A549 (cell line): Measurements from ENCODE around the gene ZCCHC24. TPM values are rescaled to one million over a fixed set of nuclear protein-coding genes. Genes with fewer than 3 reads are reported as not detected.

ENCODE experiments used
- ATAC-seq, 2 experiments: fragments of 200-7000 bp in 1 of 2; fragments of >200 bp in 1 of 2; cut with Nextera tagmentation in 1 of 2; cut with Tn5 transposase in 1 of 2; 3 replicates each; pipeline versions ENCODE4 v1.8.0 to v1.9.1; 2018 to 2020; ENCODE audit warnings: mild to moderate bottlenecking in 1 of 2, moderate library complexity in 1 of 2
- CTCF ChIA-PET: fragments of 300-600 bp; sonication (Branson Sonifier 250); formaldehyde crosslinking; extraction: SDS; loops from one replicate; lab custom pipeline; 2021; ENCODE audit warnings: antibody characterized with exemption, inconsistent platforms; lab: Yijun Ruan, JAX
- POLR2A ChIA-PET: fragments of 350-600 bp; formaldehyde crosslinking; extraction: SDS; loops from one replicate; lab custom pipeline; 2021; ENCODE audit warnings: antibody characterized with exemption, inconsistent platforms; lab: Yijun Ruan, JAX
- DNase-seq, 2 experiments: peaks; one replicate each; pipeline versions ENCODE4 v3.0.0 to v3.0.0-alpha.2; 2011 to 2016; ENCODE audit warnings: low read depth in 1 of 2, low spot score in 1 of 2
- FAIRE-seq: peaks from 2 replicates; lab custom pipeline; 2011; peaks lifted over from hg19 to GRCh38; lab: Jason Lieb, UNC
- H3K27ac ChIP-seq, 2 experiments: fragments of >200 bp; sonication (Bioruptor Twin); formaldehyde crosslinking; 3 replicates each; pipeline ENCODE4 v1.5.1; 2016 to 2017
- H3K4me1 ChIP-seq: fragments of >200 bp; sonication (Bioruptor Twin); formaldehyde crosslinking; 3 replicates; pipeline ENCODE4 v1.6.1; 2016
- H3K4me2 ChIP-seq: fragments of >200 bp; sonication (Bioruptor Twin); formaldehyde crosslinking; 3 replicates; pipeline ENCODE4 v1.6.1; 2016
- H3K4me3 ChIP-seq: fragments of >200 bp; sonication (Bioruptor Twin); formaldehyde crosslinking; 3 replicates; pipeline ENCODE4 v1.5.1; 2016
- H3K9me3 ChIP-seq: fragments of >200 bp; sonication (Bioruptor Twin); formaldehyde crosslinking; 3 replicates; pipeline ENCODE4 v1.6.1; 2016
- BHLHE40 ChIP-seq: IDR thresholded peaks from 2 replicates; pipeline ENCODE4 v1.6.1; 2012; ENCODE audit warnings: low read depth, low read length, inconsistent platforms
- CHD2 ChIP-seq: fragments of 150-350 bp; IDR thresholded peaks from 2 replicates; pipeline ENCODE4 v1.6.1; 2014; ENCODE audit warnings: low read length; ENCODE audit not compliant: partially characterized antibody
- CHD4 ChIP-seq: fragments of 200-600 bp; sonication (generic); IDR thresholded peaks from 2 replicates; pipeline ENCODE4 v1.6.1; 2016; ENCODE audit warnings: antibody characterized with exemption, mild to moderate bottlenecking, borderline replicate concordance
- EHF ChIP-seq: fragments of 250-450 bp; sonication (Bioruptor Pico); IDR thresholded peaks from 2 replicates; pipeline ENCODE4 v1.5.0; 2020; ENCODE audit warnings: mild to moderate bottlenecking
- GATA3 ChIP-seq: IDR thresholded peaks from 2 replicates; pipeline ENCODE4 v1.6.1; 2012; ENCODE audit warnings: borderline replicate concordance
- HEYL ChIP-seq: fragments of 250-450 bp; sonication (Bioruptor Pico); IDR thresholded peaks from 2 replicates; pipeline ENCODE4 v1.8.0; 2021; ENCODE audit warnings: mild to moderate bottlenecking, moderate library complexity
- HOXA7 ChIP-seq: fragments of 250-450 bp; sonication (Bioruptor Pico); IDR thresholded peaks from 2 replicates; pipeline ENCODE4 v1.5.0; 2020; ENCODE audit warnings: mild to moderate bottlenecking, moderate library complexity
- MAFK ChIP-seq: fragments of 450-650 bp; IDR thresholded peaks from 2 replicates; pipeline ENCODE4 v1.6.1; 2014; ENCODE audit not compliant: partially characterized antibody
- PHF8 ChIP-seq: fragments of 200-600 bp; sonication (generic); IDR thresholded peaks from 2 replicates; pipeline ENCODE4 v1.6.1; 2016; ENCODE audit warnings: low read depth, mild to moderate bottlenecking, antibody characterized with exemption, moderate library complexity, borderline replicate concordance
- POLR2AphosphoS2 ChIP-seq: conservative IDR thresholded peaks from 2 replicates; pipeline ENCODE4 v1.6.1; 2012; ENCODE audit warnings: low read length, improper control_type of control experiment, inconsistent platforms
- TP53 ChIP-seq: fragments of 250-450 bp; sonication (Bioruptor Pico); IDR thresholded peaks from 2 replicates; pipeline ENCODE4 v1.5.0; 2021; ENCODE audit warnings: mild to moderate bottlenecking, moderate library complexity
- ZNF302 ChIP-seq: fragments of 250-450 bp; sonication (Bioruptor Pico); IDR thresholded peaks from 2 replicates; pipeline ENCODE4 v1.9.0; 2021; ENCODE audit warnings: inconsistent platforms, mild to moderate bottlenecking, moderate library complexity
- WGBS: methylation state at CpG from one replicate; pipeline ENCODE4 v1.1.6; 2017; ENCODE audit errors: missing lambda C conversion rate; 5-methylcytosine and 5-hydroxymethylcytosine counted together
- polyA plus RNA-seq, 4 experiments: library from polyadenylated mRNA; depleted of rRNA in 3 of 4; stranded (reverse); fragments of >200 nt; fragmentation: RNase III in 1 of 4; extraction: RNeasy Plus Mini Kit Qiagen cat#74134 plus additional on column Dnase treatment in 1 of 4; gene quantifications; 2 replicates in 3 of 4; 3 replicates in 1 of 4; pipeline ENCODE4 v1.2.3, GENCODE V29; 2011 to 2017
- TF ChIP-seq, protein P1 (sequence below): fragments of 450-650 bp; IDR thresholded peaks from 2 replicates; pipeline ENCODE4 v1.6.1; 2014; ENCODE audit warnings: antibody characterized with exemption
- TF ChIP-seq, protein P2 (sequence below): fragments of 250-450 bp; sonication (Bioruptor Pico); IDR thresholded peaks from 2 replicates; pipeline ENCODE4 v1.5.0; 2021; ENCODE audit warnings: mild to moderate bottlenecking, moderate library complexity, borderline replicate concordance
- TF ChIP-seq, protein P3 (sequence below): IDR thresholded peaks from 2 replicates; pipeline ENCODE4 v1.6.1; 2012

The ZCCHC24 gene
- polyA plus RNA-seq, 2 of the 4 experiments (the other 2 are of a cell fraction) = 2.4 to 4.2 TPM

DNA sequence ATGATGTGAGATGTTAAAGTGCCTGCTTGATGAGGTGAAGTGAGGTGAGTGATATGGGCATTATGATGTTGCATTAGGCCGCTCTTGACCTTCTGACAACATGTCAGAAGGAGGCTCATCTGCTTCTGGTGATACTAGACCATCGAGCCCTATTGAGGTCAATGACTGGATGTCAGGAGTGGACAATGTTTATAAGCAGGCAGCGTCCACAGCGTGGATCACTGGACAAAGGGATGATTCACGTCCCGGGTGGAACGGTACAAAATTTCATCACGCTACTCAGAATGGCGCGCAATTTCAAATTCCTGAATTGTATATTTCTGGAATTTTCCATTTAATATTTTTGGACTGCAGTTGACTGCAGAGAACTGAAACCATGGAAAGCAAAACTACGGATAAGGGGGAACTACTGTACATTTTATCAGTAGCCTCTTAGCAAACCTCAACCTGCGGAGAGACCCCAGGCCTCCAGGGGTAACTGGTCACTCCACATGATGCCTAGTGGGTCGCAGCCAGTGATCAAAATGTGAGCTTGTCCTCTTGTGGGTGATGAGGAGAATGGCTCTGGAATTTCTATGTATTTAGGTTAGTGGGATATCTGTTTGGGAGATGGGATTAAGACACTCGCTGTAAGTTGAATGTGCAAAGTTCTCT lies 5.7 kb upstream of the ZCCHC24 start:
- Histone ChIP-seq H3K4me3 (no peak overlapping the region), H3K9me3 (no peaks in the 10 kb centered on the region), H3K4me1 (peaks cover 9% of the 10 kb centered on the region)
- ATAC-seq = no peak
- 89% methylated on average over 14 of the region's 14 CpGs for WGBS
- DNase-seq = no peak
- TF ChIP-seq CHD4 = no peak
- TF ChIP-seq, protein P1, sequence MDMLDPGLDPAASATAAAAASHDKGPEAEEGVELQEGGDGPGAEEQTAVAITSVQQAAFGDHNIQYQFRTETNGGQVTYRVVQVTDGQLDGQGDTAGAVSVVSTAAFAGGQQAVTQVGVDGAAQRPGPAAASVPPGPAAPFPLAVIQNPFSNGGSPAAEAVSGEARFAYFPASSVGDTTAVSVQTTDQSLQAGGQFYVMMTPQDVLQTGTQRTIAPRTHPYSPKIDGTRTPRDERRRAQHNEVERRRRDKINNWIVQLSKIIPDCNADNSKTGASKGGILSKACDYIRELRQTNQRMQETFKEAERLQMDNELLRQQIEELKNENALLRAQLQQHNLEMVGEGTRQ = no peak
- TF ChIP-seq PHF8 = no peak
- TF ChIP-seq, all 56 proteins: peak for 0
- ChIA-PET POLR2A (no interaction called here), CTCF (interaction anchor here (1.7 kb wide), 1 partner anchor 17 kb away, joined by 5 read pairs; no protein-coding TSS in a partner anchor)
- FAIRE-seq = no peak
- no peak overlapping the region for H3K4me2 ChIP-seq
- H3K27ac ChIP-seq = no peak overlapping the region

DNA sequence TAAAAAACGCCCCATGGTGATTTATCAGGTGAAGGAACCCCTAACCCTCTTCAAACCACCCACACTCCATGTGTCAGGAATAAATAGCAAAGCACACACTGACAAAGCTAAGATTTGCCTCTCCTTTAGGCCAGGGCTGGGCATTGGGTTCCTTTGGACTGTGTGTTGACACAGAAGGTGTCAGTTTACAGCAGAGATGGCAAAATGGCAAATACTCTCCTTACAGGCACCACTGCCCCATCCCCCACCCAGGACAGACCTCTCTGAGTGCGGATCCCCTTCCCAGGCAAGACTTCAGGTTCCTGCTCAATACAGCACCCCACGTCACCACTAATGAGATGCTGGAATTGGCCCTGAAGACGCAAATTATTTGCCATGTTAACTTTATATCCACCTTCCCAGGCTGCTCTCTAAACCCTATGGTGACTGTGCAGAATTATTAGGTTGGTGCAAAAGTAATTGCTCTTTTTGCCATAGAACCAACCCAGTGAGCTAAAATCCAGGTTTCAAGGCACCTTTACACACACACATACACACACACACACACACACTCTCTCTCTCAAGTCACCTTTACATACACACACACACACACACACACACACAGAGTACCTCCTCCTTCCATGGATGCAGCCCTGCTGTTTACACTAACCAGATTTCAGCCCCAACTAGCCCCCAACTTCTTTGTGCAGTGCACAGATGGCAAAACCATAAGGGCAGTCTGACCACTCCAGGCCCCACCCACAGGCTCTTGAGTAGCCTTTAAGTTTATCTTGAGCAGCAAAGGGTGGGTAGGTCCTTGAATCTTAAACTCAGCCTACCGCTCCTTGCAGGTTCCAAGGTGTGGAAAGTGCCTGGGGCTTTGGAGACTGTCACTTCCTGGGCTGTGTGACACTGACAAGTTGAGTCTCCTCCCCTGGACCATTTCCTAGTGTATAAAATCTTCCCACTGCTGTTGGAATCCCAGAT lies 4.0 kb upstream of the ZCCHC24 start:
- no peaks in the 10 kb centered on the region for H3K9me3 ChIP-seq
- peak; percentile 35 for TF ChIP-seq MAFK
- no peak for TF ChIP-seq POLR2AphosphoS2
- TF ChIP-seq, all 56 proteins: peak for 1
- Histone ChIP-seq H3K27ac (0 out of 6 replicates have a peak overlapping the region, but pooled peaks of 1 of the 2 experiments have one; percentile 8), H3K4me2 (peak overlapping the region; percentile 4; the same call in 1 of the 3 replicates), H3K4me1 (peaks cover 11% of the 10 kb centered on the region), H3K4me3 (no peak overlapping the region)
- CTCF ChIA-PET = interaction anchor here (1.2 to 3.3 kb wide), 3 partner anchors 18 to 75 kb away, joined by 3 to 13 read pairs (median 3); no protein-coding TSS in a partner anchor
- DNase-seq = peak in 1 of 2 experiments; percentile 23
- WGBS = 67% methylated on average over 5 of the region's 5 CpGs
- no peak for FAIRE-seq
- ATAC-seq = no peak
- POLR2A ChIA-PET = no interaction called here

DNA sequence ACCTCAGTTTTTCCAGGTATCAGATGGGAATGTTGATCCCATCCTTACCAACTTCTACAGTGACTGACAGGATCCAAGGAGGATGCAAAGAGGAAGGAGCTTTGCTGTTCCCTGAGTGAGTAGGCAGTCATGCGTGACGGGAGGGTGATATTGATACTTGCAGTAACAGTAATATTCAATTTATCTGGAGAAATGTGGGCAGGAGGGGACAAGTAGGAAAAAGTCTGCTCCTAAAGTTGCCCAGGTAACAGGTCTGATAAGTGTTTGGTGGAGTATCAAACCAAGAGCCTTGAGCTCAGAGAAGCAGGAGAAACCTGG lies 3.3 kb upstream of the ZCCHC24 start:
- no peak for ATAC-seq
- H3K4me3 ChIP-seq = no peak overlapping the region
- H3K4me1 ChIP-seq = peaks cover 19% of the 10 kb centered on the region
- FAIRE-seq = no peak
- H3K9me3 ChIP-seq = no peaks in the 10 kb centered on the region
- POLR2A ChIA-PET = no interaction called here
- H3K27ac ChIP-seq = no peak overlapping the region
- no peak for TF ChIP-seq BHLHE40
- no peak for TF ChIP-seq CHD2
- TF ChIP-seq, protein P2, sequence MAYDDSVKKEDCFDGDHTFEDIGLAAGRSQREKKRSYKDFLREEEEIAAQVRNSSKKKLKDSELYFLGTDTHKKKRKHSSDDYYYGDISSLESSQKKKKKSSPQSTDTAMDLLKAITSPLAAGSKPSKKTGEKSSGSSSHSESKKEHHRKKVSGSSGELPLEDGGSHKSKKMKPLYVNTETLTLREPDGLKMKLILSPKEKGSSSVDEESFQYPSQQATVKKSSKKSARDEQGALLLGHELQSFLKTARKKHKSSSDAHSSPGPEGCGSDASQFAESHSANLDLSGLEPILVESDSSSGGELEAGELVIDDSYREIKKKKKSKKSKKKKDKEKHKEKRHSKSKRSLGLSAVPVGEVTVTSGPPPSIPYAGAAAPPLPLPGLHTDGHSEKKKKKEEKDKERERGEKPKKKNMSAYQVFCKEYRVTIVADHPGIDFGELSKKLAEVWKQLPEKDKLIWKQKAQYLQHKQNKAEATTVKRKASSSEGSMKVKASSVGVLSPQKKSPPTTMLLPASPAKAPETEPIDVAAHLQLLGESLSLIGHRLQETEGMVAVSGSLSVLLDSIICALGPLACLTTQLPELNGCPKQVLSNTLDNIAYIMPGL (CRISPR knock-in tag) = no peak
- TF ChIP-seq, protein P3, sequence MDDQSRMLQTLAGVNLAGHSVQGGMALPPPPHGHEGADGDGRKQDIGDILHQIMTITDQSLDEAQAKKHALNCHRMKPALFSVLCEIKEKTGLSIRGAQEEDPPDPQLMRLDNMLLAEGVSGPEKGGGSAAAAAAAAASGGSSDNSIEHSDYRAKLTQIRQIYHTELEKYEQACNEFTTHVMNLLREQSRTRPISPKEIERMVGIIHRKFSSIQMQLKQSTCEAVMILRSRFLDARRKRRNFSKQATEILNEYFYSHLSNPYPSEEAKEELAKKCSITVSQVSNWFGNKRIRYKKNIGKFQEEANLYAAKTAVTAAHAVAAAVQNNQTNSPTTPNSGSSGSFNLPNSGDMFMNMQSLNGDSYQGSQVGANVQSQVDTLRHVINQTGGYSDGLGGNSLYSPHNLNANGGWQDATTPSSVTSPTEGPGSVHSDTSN = no peak
- TF ChIP-seq GATA3 = no peak
- no peak for TF ChIP-seq ZNF302 (CRISPR knock-in tag)
- no peak for TF ChIP-seq TP53 (CRISPR knock-in tag)
- TF ChIP-seq HEYL (CRISPR knock-in tag) = no peak
- no peak for TF ChIP-seq HOXA7 (CRISPR knock-in tag)
- no peak for TF ChIP-seq EHF (CRISPR knock-in tag)
- TF ChIP-seq, all 56 proteins: peak for 0
- 96% methylated on average over 2 of the region's 2 CpGs for WGBS
- CTCF ChIA-PET = interaction anchor here (1.2 to 3.3 kb wide), 3 partner anchors 19 to 75 kb away, joined by 3 to 13 read pairs (median 3); no protein-coding TSS in a partner anchor
- H3K4me2 ChIP-seq = 0 out of 3 replicates have a peak overlapping the region, but pooled peaks have one; percentile 4
- DNase-seq = no peak
